NB4 (cell line): Measurements from ENCODE around the gene SEMA5A.

Source experiments
- DNase-seq: peaks from one replicate; pipeline ENCODE4 v3.0.0; 2010; ENCODE audit warnings: low read depth
- H3K4me3 ChIP-seq: one replicate; pipeline ENCODE4 v1.5.1; 2011; ENCODE audit warnings: mild to moderate bottlenecking, low read depth, low read length, moderate library complexity
- CTCF ChIP-seq: IDR thresholded peaks from one replicate; pipeline ENCODE4 v1.5.1; 2012; ENCODE audit warnings: low read depth, low read length
- MYC ChIP-seq: IDR thresholded peaks from 2 replicates; pipeline ENCODE4 v1.6.1; 2011; ENCODE audit warnings: low read depth, low read length
- POLR2A ChIP-seq: IDR thresholded peaks from 2 replicates; pipeline ENCODE4 v1.6.1; 2011; ENCODE audit warnings: mild to moderate bottlenecking; ENCODE audit not compliant: insufficient read length; ENCODE audit errors: extremely low read depth
- TF ChIP-seq, protein P1 (sequence below): IDR thresholded peaks from 2 replicates; pipeline ENCODE4 v1.6.1; 2011; ENCODE audit warnings: low read depth, low read length

Gene SEMA5A

GRCh38 chr5:9431151-9431495 is 114.8 kb downstream of the SEMA5A start:
- no peak for DNase-seq
- no peak for TF ChIP-seq MYC
- no peak for TF ChIP-seq CTCF
- TF ChIP-seq, protein P1, sequence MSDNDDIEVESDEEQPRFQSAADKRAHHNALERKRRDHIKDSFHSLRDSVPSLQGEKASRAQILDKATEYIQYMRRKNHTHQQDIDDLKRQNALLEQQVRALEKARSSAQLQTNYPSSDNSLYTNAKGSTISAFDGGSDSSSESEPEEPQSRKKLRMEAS: no peak
- TF ChIP-seq POLR2A: no peak
- H3K4me3 ChIP-seq: no peak overlapping the region

DNA sequence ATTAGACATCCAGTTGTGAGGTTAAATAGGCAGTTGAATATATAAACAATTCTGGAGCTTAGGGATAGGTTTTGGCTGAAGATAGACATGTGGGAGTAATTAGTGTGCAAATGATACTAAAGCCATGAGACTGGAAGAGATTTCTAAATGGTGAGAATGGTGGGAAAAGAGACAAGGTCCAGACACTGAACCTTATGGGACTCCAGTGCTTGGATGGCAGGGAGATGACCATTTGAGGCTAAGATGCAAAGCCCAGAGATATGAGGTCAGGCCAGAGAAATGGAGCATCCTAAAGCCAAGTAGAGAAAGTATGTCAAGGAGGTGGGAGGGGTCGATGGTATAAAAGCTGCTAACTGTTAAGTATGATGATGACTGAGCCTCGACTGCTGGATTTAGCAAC is 115.6 kb downstream of the SEMA5A start:
- TF ChIP-seq MYC (no peak), POLR2A (no peak), CTCF (no peak)
- TF ChIP-seq, protein P1: no peak

DNA sequence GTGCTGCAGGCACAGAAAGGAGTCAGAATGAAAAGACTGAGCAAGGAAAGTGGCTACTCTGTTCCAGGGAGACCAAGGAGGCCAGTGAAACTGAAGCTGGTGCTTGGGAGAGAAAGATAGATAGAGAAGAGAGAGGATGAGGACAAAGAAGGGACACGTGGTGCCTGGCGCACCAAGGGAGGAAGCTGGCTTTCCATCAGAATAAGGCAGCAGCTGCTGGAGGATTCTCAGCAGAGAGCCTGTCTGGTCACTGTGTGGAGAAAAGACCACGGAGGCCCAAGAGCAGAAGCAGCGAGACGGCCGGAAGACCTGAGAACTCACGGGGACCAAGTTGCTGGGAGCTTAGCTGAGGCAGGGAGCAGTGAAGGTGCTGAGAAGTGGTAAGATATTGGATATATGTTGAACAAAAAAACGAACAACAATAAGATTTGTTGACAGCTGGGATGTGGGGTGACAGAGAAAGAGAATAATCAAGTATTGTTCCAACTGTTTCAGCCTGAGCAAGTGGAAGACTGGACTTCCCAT is 116.1 kb downstream of the SEMA5A start:
- TF ChIP-seq MYC (no peak), POLR2A (no peak)

More for the DNA sequence above, 115.6 kb downstream of the SEMA5A start:
- no peak for DNase-seq
- no peak overlapping the region for H3K4me3 ChIP-seq

DNA sequence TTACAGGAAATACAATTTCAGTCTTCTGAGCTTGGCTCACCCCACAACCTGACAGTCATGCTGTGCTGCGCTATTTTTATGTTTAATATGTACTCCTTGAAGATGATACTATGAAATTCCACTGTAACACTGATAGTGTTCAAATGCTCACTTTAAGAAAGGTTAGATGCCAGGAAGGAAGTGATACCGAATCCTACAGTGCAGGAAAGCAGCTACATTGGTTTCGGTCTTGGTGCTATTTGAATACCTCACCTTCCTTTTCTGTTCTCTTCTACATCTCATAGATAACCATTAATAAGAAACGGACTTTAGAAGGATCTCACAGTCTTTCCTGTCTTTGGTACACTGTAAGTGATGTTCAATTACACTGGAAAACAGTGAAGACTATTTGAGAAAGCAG is 117.6 kb downstream of the SEMA5A start:
- no peak overlapping the region for H3K4me3 ChIP-seq
- TF ChIP-seq POLR2A (no peak), MYC (no peak), CTCF (no peak)
- TF ChIP-seq, protein P1: no peak
- no peak for DNase-seq

More for the DNA sequence above, 116.1 kb downstream of the SEMA5A start:
- no peak for DNase-seq
- no peak overlapping the region for H3K4me3 ChIP-seq

DNA sequence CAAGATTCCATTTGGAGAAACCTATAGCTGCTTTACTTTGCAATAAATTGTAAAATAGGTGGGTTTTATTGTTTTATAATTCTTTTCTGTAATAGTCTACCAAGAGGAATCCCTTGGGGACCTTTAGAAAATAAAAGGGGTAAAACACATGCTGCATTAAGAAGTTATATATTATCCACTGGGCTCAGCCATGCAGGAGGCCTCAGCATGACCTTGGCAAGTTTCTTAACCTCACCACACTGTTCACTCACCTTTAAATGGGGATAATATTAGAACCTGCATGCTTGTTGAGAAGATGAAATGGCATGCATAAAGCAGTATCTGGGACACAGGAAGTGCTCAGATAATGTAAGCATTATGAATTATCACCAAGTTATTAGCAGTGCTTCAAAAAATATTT is 120.2 kb downstream of the SEMA5A start:
- H3K4me3 ChIP-seq: no peak overlapping the region
- DNase-seq: no peak
- TF ChIP-seq, protein P1: no peak
- TF ChIP-seq POLR2A (no peak), CTCF (no peak), MYC (no peak)

- no peak overlapping the region for H3K4me3 ChIP-seq
- no peak for TF ChIP-seq MYC
- no peak for TF ChIP-seq CTCF
- no peak for TF ChIP-seq POLR2A
- TF ChIP-seq, protein P1: no peak
- DNase-seq: no peak
Observed at GRCh38 chr5:9423571-9423970, 122.3 kb downstream of the SEMA5A start.
